ENCODE measurements around the gene CAMSAP1.

CAMSAP1 gene

GRCh38 chr9:135910757-135911156 is 3.4 kb upstream of the CAMSAP1 start:
- H3K4me3 ChIP-seq (ENCODE audit: low read depth, low read length): no peak overlapping the region
- TF ChIP-seq, protein P1, sequence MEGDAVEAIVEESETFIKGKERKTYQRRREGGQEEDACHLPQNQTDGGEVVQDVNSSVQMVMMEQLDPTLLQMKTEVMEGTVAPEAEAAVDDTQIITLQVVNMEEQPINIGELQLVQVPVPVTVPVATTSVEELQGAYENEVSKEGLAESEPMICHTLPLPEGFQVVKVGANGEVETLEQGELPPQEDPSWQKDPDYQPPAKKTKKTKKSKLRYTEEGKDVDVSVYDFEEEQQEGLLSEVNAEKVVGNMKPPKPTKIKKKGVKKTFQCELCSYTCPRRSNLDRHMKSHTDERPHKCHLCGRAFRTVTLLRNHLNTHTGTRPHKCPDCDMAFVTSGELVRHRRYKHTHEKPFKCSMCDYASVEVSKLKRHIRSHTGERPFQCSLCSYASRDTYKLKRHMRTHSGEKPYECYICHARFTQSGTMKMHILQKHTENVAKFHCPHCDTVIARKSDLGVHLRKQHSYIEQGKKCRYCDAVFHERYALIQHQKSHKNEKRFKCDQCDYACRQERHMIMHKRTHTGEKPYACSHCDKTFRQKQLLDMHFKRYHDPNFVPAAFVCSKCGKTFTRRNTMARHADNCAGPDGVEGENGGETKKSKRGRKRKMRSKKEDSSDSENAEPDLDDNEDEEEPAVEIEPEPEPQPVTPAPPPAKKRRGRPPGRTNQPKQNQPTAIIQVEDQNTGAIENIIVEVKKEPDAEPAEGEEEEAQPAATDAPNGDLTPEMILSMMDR (IDR thresholded peaks at IDR 0.05; ENCODE audit: low read depth, low read length, missing control alignments): no peak
- in situ Hi-C loops (cut with HindIII; ENCODE audit: low sequenced_read_pairs): no loop called here
- DNase-seq (ENCODE audit: low read depth): no peak

DNA sequence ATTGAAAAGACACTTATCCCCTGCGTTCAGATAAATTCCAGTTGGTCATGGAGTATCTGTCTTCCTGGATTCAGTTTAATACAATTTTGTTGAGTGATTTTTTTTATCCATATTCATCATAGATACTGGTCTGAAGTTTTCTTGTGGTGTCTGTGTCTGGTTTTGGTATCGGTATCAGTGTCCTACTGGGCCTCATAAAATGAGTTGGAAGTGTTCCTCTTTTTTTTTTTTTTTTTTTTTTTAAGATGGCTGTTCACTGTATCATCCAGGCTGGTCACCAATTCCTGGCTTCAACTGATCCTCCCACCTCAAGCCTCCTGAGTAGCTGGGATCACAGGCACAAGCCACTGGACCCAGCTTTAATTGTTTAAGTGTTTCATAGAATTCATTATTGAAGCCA is 2.9 kb upstream of the CAMSAP1 start:
- DNase-seq (ENCODE audit: low read depth): no peak
- in situ Hi-C loops (cut with HindIII; ENCODE audit: low sequenced_read_pairs): no loop called here
- no peak overlapping the region for H3K4me3 ChIP-seq (ENCODE audit: low read depth, low read length)
- TF ChIP-seq, protein P1 (IDR thresholded peaks at IDR 0.05; ENCODE audit: low read depth, low read length, missing control alignments): no peak

DNA sequence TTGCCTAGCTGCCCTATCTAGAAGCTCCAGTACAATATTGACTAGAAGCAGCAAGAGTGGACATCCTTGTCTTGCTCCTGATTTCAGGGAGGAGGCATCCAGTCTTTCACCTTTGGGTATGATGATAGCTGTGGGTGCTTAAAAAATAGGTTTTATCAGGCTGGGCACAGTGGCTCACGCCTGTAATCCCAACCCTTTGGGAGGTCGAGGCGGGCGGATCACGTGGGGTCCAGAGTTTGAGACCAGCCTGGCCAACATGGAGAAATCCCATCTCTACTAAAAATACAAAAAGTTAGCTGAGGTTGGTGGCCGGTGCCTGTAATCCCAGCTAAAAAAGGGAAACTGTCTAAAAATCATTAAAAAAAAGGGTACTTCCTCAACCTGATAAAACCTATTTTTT is 2.0 kb upstream of the CAMSAP1 start:
- TF ChIP-seq, protein P1 (IDR thresholded peaks at IDR 0.05; ENCODE audit: low read depth, low read length, missing control alignments): no peak
- in situ Hi-C loops (cut with HindIII; ENCODE audit: low sequenced_read_pairs): no loop called here
- DNase-seq (ENCODE audit: low read depth): no peak
- H3K4me3 ChIP-seq (ENCODE audit: low read depth, low read length): no peak overlapping the region

GRCh38 chr9:135908754-135909204 is 1.4 kb upstream of the CAMSAP1 start:
- H3K4me3 ChIP-seq (ENCODE audit: low read depth, low read length): peak overlapping the region; percentile 9
- in situ Hi-C loops (cut with HindIII; ENCODE audit: low sequenced_read_pairs): no loop called here
- TF ChIP-seq, protein P1 (IDR thresholded peaks at IDR 0.05; ENCODE audit: low read depth, low read length, missing control alignments): no peak
- DNase-seq (ENCODE audit: low read depth): no peak

GRCh38 chr9:135908093-135908753 is 877 bp upstream of the CAMSAP1 start:
- TF ChIP-seq, protein P1 (IDR thresholded peaks at IDR 0.05; ENCODE audit: low read depth, low read length, missing control alignments): no peak
- peak overlapping the region; percentile 69 for H3K4me3 ChIP-seq (ENCODE audit: low read depth, low read length)
- DNase-seq (ENCODE audit: low read depth): no peak
- in situ Hi-C loops (cut with HindIII; ENCODE audit: low sequenced_read_pairs): no loop called here

DNA sequence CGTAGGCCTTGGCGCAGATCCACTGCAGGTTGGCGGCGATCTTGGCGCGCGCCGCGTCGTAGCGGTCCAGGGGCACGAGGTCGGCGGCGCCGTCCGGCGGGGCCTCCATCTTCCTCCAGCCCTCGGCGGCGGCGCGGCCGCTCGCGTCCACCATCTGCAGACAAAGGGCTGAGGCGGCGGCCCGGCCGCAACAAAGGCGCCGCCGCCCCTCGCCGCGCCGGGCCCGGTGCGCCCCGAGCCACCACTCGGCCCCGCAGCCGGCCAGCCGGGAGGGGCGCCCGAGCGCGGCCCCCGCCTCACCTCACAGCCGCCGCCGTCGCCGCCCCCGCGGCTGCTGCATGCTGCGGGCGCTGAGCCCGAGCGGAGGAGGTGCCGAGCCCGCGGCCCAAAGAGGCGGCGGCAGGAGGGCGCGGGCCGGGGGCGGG is 328 bp downstream of the CAMSAP1 start:
- in situ Hi-C loops (cut with HindIII; ENCODE audit: low sequenced_read_pairs): no loop called here
- DNase-seq (ENCODE audit: low read depth): no peak
- TF ChIP-seq, protein P1 (IDR thresholded peaks at IDR 0.05; ENCODE audit: low read depth, low read length, missing control alignments): no peak
- peak overlapping the region; percentile 54 for H3K4me3 ChIP-seq (ENCODE audit: low read depth, low read length)

All from astrocyte of the cerebellum (primary cell).